Stomach (tissue), 9 donors: ENCODE data around the gene NOG. TPM values are rescaled to one million over a fixed set of nuclear protein-coding genes. Genes with fewer than 3 reads are reported as not detected.

ENCODE experiments used
- DNase-seq, 2 donors: peaks; one replicate each; pipeline versions ENCODE4 v3.0.0 to v3.0.0-alpha.2; 2013 to 2019
- H3K27ac ChIP-seq, 5 donors: fragments of 200-600 bp in 4 of 5; sonication (generic) in 4 of 5; one replicate each; pipeline ENCODE4 v1.5.1; 2013 to 2019; ENCODE audit warnings: mild to moderate bottlenecking in 1 of 5, moderate library complexity in 1 of 5
- H3K27me3 ChIP-seq, 3 donors: fragments of 200-600 bp; sonication (generic); one replicate each; pipeline ENCODE4 v1.5.1; 2017 to 2019; ENCODE audit warnings: mixed run types in 1 of 3
- H3K36me3 ChIP-seq, 4 donors: fragments of 200-600 bp; sonication (generic); 1 replicate in 3 of 4; 2 replicates in 1 of 4; pipeline ENCODE4 v1.5.1; 2016 to 2019
- H3K4me1 ChIP-seq, 4 donors: fragments of 200-600 bp; sonication (generic); one replicate each; pipeline ENCODE4 v1.5.1; 2016 to 2019
- H3K4me3 ChIP-seq, 4 donors: fragments of 200-600 bp; sonication (generic) in 3 of 4; one replicate each; pipeline ENCODE4 v1.5.1; 2016 to 2019; ENCODE audit warnings: mild to moderate bottlenecking in 1 of 4
- H3K9me3 ChIP-seq, 4 donors: fragments of 200-600 bp; sonication (generic); one replicate each; pipeline ENCODE4 v1.5.1; 2016 to 2019
- EP300 ChIP-seq: sonication (generic); formaldehyde crosslinking; IDR thresholded peaks from one replicate; pipeline ENCODE4 v1.6.1; 2017; ENCODE audit warnings: antibody characterized with exemption
- POLR2A ChIP-seq, 4 donors: fragments of 450-650 bp; IDR thresholded peaks; one replicate each; pipeline ENCODE4 v1.6.1; 2016; ENCODE audit warnings: antibody characterized with exemption in 4 of 4, control low read depth in 2 of 4, mild to moderate bottlenecking in 1 of 4, moderate library complexity in 1 of 4
- POLR2AphosphoS5 ChIP-seq, 3 donors: sonication (generic); formaldehyde crosslinking; IDR thresholded peaks; one replicate each; pipeline ENCODE4 v1.6.1; 2016; ENCODE audit warnings: antibody characterized with exemption in 3 of 3
- WGBS, 5 donors: extraction: QIAGEN DNeasy Blood & Tissue Kit in 3 of 5; methylation state at CpG; one replicate each; pipeline versions ENCODE4 v1.1.5 to v1.1.7; 2013 to 2018; 5-methylcytosine and 5-hydroxymethylcytosine counted together
- intact Hi-C: fragments of 100-400 bp; cut with DNase I; formaldehyde crosslinking; loops from one replicate; pipeline ENCODE4 v1.15.1; 2023; ENCODE audit warnings: low total_unique reads
- polyA plus RNA-seq, 3 donors: library from polyadenylated mRNA; stranded (reverse); fragments of 200-250 nt; gene quantifications; one replicate each; pipeline ENCODE4 v1.2.3, GENCODE V29; 2013
- total RNA-seq, 5 donors: library from RNA; depleted of rRNA; stranded (reverse); fragments of >200 nt; gene quantifications; one replicate each; pipeline versions ENCODE4 v1.1.0 to v1.2.3, GENCODE V29; 2014 to 2016
- TF ChIP-seq, protein P1 (sequence below), 7 experiments: fragments of 450-650 bp in 4 of 7; fragments of 200-600 bp in 3 of 7; sonication (generic) in 3 of 7; IDR thresholded peaks; one replicate each; pipeline ENCODE4 v1.5.1; 2016 to 2019; ENCODE audit warnings: antibody characterized with exemption in 7 of 7, control low read depth in 2 of 7, mild to moderate bottlenecking in 1 of 7
- donor health status: healthy with polysubstance abuse.
- donor health status: Bipolar disorder and iron deficiency.
- donor health status: healthy.

NOG gene
- total and polyA plus RNA-seq, 8 donors = 0.23 to 1.7 (median 0.31) TPM; not detected in 5

DNA sequence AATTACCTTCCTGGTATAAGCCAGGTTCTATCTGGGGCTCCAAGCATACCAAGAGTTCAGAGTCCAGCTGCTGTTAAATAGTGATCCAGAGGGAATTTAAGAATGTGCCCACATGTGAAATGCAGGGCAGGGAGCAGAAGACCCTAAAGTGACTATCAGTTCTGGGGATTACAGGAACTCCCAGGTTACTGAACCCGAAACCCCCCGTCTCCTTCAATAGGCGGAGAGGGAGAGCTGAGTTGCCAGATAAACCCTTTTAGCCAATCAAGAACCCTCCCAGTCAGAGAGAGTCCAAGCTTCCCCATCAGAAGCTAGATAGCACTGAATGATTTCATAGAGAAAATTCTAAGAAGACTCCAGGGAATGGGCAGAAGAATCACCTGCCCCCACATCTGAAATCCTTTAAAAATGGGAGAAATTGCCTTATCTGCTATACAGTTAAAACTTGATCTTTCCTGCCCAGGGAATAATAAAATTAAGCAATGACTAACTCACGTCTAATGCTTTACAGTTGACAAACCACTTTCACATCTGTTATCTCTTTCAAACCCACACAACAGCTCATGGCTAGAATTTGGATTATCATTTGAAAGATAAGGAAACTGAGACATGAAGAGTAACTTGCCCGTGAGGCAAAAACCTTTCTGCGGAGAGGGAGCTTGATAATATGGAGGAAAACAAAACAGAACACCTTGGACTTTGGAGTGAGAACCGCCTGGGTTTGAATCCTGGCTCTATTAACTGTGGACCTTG lies 10.2 kb downstream of the NOG start:
- Histone ChIP-seq H3K27ac (no peak overlapping the region), H3K27me3 (peaks cover 0 to 63% (median 18%) of the 10 kb centered on the region in 3 donors), H3K9me3 (no peaks in the 10 kb centered on the region), H3K4me3 (no peak overlapping the region), H3K4me1 (no peaks in the 10 kb centered on the region), H3K36me3 (no peaks in the 10 kb centered on the region)
- WGBS, 5 donors = 29 to 60% (median 50%) methylated on average over 7 of the region's 7 CpGs
- TF ChIP-seq POLR2AphosphoS5 (IDR thresholded peaks at IDR 0.05) (no peak), POLR2A (IDR thresholded peaks at IDR 0.05) (no peak), EP300 (no peak)
- TF ChIP-seq, protein P1, sequence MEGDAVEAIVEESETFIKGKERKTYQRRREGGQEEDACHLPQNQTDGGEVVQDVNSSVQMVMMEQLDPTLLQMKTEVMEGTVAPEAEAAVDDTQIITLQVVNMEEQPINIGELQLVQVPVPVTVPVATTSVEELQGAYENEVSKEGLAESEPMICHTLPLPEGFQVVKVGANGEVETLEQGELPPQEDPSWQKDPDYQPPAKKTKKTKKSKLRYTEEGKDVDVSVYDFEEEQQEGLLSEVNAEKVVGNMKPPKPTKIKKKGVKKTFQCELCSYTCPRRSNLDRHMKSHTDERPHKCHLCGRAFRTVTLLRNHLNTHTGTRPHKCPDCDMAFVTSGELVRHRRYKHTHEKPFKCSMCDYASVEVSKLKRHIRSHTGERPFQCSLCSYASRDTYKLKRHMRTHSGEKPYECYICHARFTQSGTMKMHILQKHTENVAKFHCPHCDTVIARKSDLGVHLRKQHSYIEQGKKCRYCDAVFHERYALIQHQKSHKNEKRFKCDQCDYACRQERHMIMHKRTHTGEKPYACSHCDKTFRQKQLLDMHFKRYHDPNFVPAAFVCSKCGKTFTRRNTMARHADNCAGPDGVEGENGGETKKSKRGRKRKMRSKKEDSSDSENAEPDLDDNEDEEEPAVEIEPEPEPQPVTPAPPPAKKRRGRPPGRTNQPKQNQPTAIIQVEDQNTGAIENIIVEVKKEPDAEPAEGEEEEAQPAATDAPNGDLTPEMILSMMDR (IDR thresholded peaks at IDR 0.05) = no peak
- intact Hi-C loops = no loop called here
- no peak for DNase-seq

DNA sequence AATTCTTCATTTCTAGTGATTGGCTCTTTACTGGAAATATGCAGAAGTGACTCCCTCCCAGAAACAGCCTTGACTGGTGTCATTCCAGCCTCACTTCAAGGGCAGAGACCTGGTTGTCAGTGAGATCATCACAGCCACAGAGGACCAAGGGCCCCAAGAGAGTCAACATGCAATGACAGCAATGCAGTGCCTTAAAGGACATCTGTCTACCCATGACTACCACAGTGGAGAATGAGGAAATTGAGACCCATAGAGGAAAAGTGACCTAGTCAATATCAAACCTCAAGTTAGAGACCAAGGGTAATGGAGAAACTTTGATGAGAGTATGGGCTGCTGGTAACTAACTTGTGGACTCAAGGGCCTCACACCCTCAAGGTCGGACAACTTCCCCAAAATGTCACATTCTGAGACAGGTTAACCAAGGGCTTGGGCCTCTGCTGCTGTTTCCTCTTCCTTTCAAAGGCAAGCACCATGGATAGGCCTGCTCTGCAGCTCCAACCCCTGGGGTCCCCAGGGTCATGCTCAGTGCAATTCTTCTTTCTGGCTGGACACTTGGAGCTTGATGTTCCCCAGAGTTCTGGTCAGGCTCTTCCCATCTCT lies 11.3 kb downstream of the NOG start:
- intact Hi-C loops = no loop called here
- WGBS, 5 donors = 67 to 85% (median 77%) methylated on average over 1 of the region's 1 CpG
- no peak for DNase-seq

DNA sequence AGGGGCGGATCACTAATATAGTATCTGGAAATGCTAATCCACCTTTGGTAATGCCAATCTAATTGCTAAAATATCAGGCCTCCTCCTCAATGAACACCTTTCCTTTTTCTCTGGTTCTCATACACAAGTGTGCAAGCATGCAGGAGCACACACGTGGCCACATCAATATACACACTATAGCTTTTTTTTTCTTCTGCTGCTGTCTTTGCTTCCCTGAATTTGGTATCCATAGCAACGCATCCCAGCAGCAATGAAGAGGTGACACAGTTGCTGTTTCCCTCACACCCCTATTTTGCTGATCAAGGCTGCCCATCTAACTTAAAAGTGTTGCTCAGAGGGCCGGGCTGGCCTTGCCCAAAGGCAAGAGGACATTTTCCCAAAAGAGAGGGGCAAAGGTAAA lies 15.4 kb downstream of the NOG start:
- no peaks in the 10 kb centered on the region for H3K9me3 ChIP-seq
- no peak overlapping the region for H3K4me3 ChIP-seq
- DNase-seq = no peak
- 83 to 92% (median 88%) methylated on average over 4 of the region's 4 CpGs for WGBS, 5 donors
- H3K4me1 ChIP-seq = no peaks in the 10 kb centered on the region
- H3K36me3 ChIP-seq = no peaks in the 10 kb centered on the region
- TF ChIP-seq POLR2AphosphoS5 (IDR thresholded peaks at IDR 0.05) (no peak), POLR2A (IDR thresholded peaks at IDR 0.05) (no peak), EP300 (no peak)
- TF ChIP-seq, protein P1 (IDR thresholded peaks at IDR 0.05) = no peak
- H3K27me3 ChIP-seq = peaks cover 0 to 16% (median 0%) of the 10 kb centered on the region in 3 donors
- intact Hi-C loops = no loop called here
- H3K27ac ChIP-seq = no peak overlapping the region

More for the DNA sequence above, 11.3 kb downstream of the NOG start:
- no peaks in the 10 kb centered on the region for H3K36me3 ChIP-seq
- TF ChIP-seq, protein P1 (IDR thresholded peaks at IDR 0.05) = no peak
- TF ChIP-seq POLR2A (IDR thresholded peaks at IDR 0.05) = no peak
- TF ChIP-seq POLR2AphosphoS5 (IDR thresholded peaks at IDR 0.05) = no peak
- TF ChIP-seq EP300 = no peak
- no peak overlapping the region for H3K4me3 ChIP-seq
- H3K27me3 ChIP-seq = peaks cover 0 to 52% (median 9%) of the 10 kb centered on the region in 3 donors
- H3K9me3 ChIP-seq = no peaks in the 10 kb centered on the region
- H3K4me1 ChIP-seq = no peaks in the 10 kb centered on the region
- H3K27ac ChIP-seq = no peak overlapping the region

DNA sequence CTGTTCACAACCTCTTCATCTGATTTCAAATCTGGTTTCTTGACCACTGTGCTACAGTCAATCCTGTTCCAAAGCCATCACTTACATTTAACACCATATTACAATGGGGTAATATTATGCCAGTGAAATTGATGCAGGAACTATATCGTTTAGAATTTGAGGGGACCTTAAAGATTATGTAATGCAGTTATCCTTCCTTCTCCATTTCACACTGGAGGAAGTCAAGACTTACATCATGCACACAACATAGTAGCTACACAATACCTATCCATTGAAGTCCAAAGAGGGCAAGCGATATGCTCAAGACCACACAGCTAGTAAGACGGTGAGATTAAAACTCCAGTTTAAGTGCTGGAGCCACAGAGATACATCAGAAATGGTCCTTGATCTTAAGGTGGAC lies 16.8 kb downstream of the NOG start:
- H3K36me3 ChIP-seq = no peaks in the 10 kb centered on the region
- H3K9me3 ChIP-seq = no peaks in the 10 kb centered on the region
- TF ChIP-seq POLR2AphosphoS5 (IDR thresholded peaks at IDR 0.05) = no peak
- no peak for TF ChIP-seq POLR2A (IDR thresholded peaks at IDR 0.05)
- no peak for TF ChIP-seq EP300
- TF ChIP-seq, protein P1 (IDR thresholded peaks at IDR 0.05) = no peak
- H3K27me3 ChIP-seq = peaks cover 0 to 12% (median 0%) of the 10 kb centered on the region in 3 donors
- no peaks in the 10 kb centered on the region for H3K4me1 ChIP-seq
- intact Hi-C loops = no loop called here
- 83 to 90% (median 87%) methylated on average over 3 of the region's 3 CpGs for WGBS, 5 donors
- no peak overlapping the region for H3K4me3 ChIP-seq
- H3K27ac ChIP-seq = no peak overlapping the region
- DNase-seq = no peak
